ENCODE data around the gene SYNPO2. TPM values are rescaled to one million over a fixed set of nuclear protein-coding genes. Genes with fewer than 3 reads are reported as not detected.
A peak's percentile ranks its signal among the peaks of the same experiment; 100 is the strongest.
"Not testable (repeated sequence)": the region's sequence is repeated elsewhere in the genome, so short reads cannot be mapped to it uniquely, and the experiment has no call there.

SYNPO2 gene
- total and polyA plus RNA-seq, 3 donors from 2014 or later, result 29.1 to 53.4 (median 44.3) TPM

DNA sequence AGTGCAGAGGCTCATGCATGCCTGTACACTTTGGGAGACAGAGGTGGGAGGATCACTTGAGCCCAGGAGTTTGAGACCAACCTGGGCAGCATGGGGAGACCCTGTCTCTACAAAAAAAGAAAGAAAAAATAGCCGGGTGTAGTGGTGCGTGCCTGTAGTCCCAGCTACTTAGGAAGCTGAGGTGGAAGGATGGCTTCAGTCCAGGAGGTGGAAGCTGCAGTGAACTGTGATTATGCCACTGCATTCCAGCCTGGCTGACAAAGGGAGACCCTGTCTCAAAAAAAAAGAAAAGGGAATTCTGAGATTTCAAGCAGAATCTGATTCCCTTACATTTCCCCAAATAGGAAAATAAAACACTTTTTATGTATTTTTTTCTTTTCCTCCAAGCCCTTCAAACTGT is 83.5 kb downstream of the SYNPO2 start:
- intact Hi-C loops (cut with DNase I; ENCODE audit: low total_unique reads), result no loop called here
- H3K4me1 ChIP-seq, result peaks cover 34% of the 10 kb centered on the region
- no peaks in the 10 kb centered on the region for H3K36me3 ChIP-seq (ENCODE audit: low read depth, missing control alignments)
- DNase-seq, result peak; percentile 21
- no peaks in the 10 kb centered on the region for H3K27me3 ChIP-seq
- WGBS, 2 donors, result 37 to 39% methylated on average over 2 of the region's 2 CpGs
- no peaks in the 10 kb centered on the region for H3K9me3 ChIP-seq
- no peak for TF ChIP-seq POLR2A (IDR thresholded peaks at IDR 0.05)
- TF ChIP-seq, protein P1, sequence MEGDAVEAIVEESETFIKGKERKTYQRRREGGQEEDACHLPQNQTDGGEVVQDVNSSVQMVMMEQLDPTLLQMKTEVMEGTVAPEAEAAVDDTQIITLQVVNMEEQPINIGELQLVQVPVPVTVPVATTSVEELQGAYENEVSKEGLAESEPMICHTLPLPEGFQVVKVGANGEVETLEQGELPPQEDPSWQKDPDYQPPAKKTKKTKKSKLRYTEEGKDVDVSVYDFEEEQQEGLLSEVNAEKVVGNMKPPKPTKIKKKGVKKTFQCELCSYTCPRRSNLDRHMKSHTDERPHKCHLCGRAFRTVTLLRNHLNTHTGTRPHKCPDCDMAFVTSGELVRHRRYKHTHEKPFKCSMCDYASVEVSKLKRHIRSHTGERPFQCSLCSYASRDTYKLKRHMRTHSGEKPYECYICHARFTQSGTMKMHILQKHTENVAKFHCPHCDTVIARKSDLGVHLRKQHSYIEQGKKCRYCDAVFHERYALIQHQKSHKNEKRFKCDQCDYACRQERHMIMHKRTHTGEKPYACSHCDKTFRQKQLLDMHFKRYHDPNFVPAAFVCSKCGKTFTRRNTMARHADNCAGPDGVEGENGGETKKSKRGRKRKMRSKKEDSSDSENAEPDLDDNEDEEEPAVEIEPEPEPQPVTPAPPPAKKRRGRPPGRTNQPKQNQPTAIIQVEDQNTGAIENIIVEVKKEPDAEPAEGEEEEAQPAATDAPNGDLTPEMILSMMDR (IDR thresholded peaks at IDR 0.05), result no peak
- H3K4me3 ChIP-seq, result no peak overlapping the region
- H3K27ac ChIP-seq, result peak overlapping the region in 1 of 2 donors; percentile 6

DNA sequence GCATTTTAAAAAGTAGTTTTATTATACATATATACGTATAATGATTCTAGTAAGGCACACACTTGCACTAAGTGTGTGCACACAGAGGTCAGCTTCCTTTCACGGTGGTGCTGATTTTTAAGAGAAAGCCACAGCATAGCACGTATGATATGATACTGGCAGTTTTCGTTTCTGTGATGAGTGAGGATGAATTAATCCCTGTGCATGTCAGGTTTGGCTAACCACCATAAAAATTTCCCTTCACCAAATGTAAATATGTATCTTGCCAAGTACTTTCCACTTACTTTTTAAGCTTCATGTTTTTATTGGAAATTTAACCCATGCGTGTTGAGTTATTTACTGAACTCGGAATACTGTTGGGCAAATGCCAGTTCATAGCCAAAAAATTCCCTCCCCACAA is 84.6 kb downstream of the SYNPO2 start:
- Histone ChIP-seq H3K27me3 (no peaks in the 10 kb centered on the region), H3K4me3 (no peak overlapping the region), H3K9me3 (no peaks in the 10 kb centered on the region), H3K4me1 (peaks cover 23% of the 10 kb centered on the region), H3K27ac (no peak overlapping the region), H3K36me3 (ENCODE audit: low read depth, missing control alignments) (no peaks in the 10 kb centered on the region)
- no peak for DNase-seq
- 58 to 74% methylated on average over 6 of the region's 6 CpGs for WGBS, 2 donors
- TF ChIP-seq, protein P1 (IDR thresholded peaks at IDR 0.05), result no peak
- no peak for TF ChIP-seq POLR2A (IDR thresholded peaks at IDR 0.05)
- intact Hi-C loops (cut with DNase I; ENCODE audit: low total_unique reads), result no loop called here

DNA sequence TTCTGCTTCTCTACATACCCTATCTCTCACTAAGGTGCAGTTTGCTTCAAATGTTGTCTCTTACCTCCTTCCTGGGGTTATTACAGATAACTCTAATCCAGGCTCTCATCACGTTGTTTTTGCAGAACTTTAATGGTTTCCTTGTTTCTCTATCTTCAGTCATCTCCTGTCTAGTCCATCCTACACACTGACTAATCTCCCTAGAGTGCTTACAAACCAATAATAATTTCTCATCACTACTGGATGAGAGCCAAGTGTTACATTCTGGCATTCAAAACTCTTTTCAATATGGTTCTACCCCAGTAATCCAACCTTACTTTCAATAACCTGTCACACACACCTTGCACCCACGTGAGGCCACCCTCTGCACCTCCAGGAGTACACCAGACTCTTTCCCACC is 86.1 kb downstream of the SYNPO2 start:
- Histone ChIP-seq H3K9me3 (no peaks in the 10 kb centered on the region), H3K27me3 (no peaks in the 10 kb centered on the region), H3K4me3 (no peak overlapping the region), H3K4me1 (peaks cover 14% of the 10 kb centered on the region), H3K36me3 (ENCODE audit: low read depth, missing control alignments) (no peaks in the 10 kb centered on the region), H3K27ac (no peak overlapping the region)
- intact Hi-C loops (cut with DNase I; ENCODE audit: low total_unique reads), result no loop called here
- no peak for DNase-seq
- 61 to 70% methylated on average over 2 of the region's 2 CpGs for WGBS, 2 donors
- TF ChIP-seq, protein P1 (IDR thresholded peaks at IDR 0.05), result no peak
- TF ChIP-seq POLR2A (IDR thresholded peaks at IDR 0.05), result no peak

DNA sequence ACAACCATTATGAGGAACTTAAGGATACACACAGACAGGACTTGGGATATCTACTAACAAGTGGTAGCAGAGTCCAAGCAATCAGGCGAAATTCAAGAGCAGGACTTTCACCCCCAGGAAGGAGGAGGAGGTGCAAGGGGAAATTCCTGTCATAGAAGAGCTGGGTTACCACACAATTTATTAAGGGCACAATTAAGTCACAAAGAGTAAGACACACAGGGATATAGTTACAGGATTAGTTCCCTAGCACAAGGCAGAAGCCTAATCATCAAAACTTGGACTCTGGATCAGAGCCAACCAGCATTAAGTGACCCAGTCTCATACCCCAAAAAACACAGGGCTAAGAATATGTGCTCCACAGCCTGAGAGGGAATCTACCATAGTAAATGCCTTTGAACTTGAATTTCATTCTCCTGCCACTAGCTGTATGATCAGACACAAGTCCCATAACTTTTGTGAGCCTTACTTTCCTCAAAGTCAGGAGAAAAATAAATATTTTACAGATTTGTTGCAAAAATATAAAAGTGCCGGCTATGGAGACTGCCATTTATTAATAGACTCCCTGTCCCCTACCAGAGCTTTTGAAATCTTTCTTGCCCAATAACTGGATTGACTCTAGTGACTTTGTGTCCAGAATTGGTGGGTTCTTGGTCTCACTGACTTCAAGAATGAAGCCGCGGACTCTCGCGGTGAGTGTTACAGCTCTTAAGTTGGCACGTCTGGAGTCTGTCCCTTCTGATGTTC is 87.0 kb downstream of the SYNPO2 start:
- H3K4me3 ChIP-seq, result no peak overlapping the region
- H3K4me1 ChIP-seq, result peaks cover 14% of the 10 kb centered on the region
- peak overlapping the region in 1 of 2 donors; percentile 11 for H3K27ac ChIP-seq
- WGBS, 2 donors, result 89 to 95% methylated on average over 7 of the region's 7 CpGs
- intact Hi-C loops (cut with DNase I; ENCODE audit: low total_unique reads), result no loop called here
- H3K9me3 ChIP-seq, result no peaks in the 10 kb centered on the region
- H3K36me3 ChIP-seq (ENCODE audit: low read depth, missing control alignments), result no peaks in the 10 kb centered on the region
- no peak for TF ChIP-seq POLR2A (IDR thresholded peaks at IDR 0.05)
- TF ChIP-seq, protein P1 (IDR thresholded peaks at IDR 0.05), result no peak
- H3K27me3 ChIP-seq, result no peaks in the 10 kb centered on the region
- no peak for DNase-seq

DNA sequence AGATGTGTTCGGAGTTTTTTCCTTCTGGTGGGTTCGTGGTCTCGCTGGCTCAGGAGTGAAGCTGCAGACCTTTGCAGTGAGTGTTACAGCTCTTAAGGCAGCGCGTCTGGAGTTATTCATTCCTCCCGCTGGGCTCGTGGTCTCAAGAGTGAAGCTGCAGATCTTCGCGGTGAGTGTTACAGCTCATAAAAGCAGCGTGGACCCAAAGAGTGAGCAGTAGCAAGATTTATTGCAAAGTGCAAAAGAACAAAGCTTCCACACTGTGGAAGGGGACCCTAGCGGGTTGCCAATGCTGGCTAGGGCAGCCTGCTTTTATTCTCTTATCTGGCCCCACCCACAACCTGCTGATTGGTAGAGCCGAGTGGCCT is 87.5 kb downstream of the SYNPO2 start:
- Histone ChIP-seq H3K4me1 (peaks cover 18% of the 10 kb centered on the region), H3K27ac (peak overlapping the region in 1 of 2 donors; percentile 11)
- intact Hi-C loops (cut with DNase I; ENCODE audit: low total_unique reads); H3K27me3 ChIP-seq; H3K4me3 ChIP-seq; H3K9me3 ChIP-seq; H3K36me3 ChIP-seq (ENCODE audit: low read depth, missing control alignments): not testable (repeated sequence)
- 85 to 97% methylated on average over 11 to 12 of the region's 12 CpGs for WGBS, 2 donors
- peak; percentile 30 for DNase-seq

DNA sequence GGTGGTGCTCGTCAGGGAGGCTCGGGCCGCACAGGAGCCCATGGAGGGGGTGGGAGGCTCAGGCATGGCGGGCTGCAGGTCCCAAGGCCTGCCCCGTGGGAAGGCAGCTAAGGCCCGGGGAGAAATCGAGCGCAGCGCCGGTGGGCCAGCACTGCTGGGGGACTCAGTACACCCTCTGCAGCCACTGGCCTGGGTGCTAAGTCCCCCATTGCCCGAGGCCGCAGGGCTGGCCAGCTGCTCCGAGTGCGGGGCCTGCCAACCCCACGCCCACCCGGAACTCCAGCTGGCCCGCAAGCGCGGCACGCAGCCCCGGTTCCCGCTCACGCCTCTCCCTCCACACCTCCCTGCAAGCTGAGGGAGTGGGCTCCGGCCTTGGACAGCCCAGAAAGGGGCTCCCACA is 88.4 kb downstream of the SYNPO2 start:
- 70 to 84% methylated on average over 8 to 23 of the region's 24 CpGs for WGBS, 2 donors
- DNase-seq; H3K36me3 ChIP-seq (ENCODE audit: low read depth, missing control alignments); intact Hi-C loops (cut with DNase I; ENCODE audit: low total_unique reads); H3K27ac ChIP-seq; H3K9me3 ChIP-seq; H3K27me3 ChIP-seq: not testable (repeated sequence)
- H3K4me3 ChIP-seq, result peak overlapping the region; percentile 27 to 34
- H3K4me1 ChIP-seq, result peaks cover 24% of the 10 kb centered on the region

All from testis (tissue), 3 donors.